BLaER1 treated with 17β-estradiol and CSF1 and Interleukin-3, amounts not matched to agents 10 nM and 100 nM (cell line): Measurements from ENCODE around the gene STAT3.

ENCODE experiments used
- H3K27ac ChIP-seq, 11 experiments: shearing (Covaris generic); formaldehyde crosslinking; 2 replicates each; pipeline ENCODE4 v1.8.1; 2022
- H3K27me3 ChIP-seq, 11 experiments: shearing (Covaris generic); formaldehyde crosslinking; 2 replicates each; pipeline ENCODE4 v1.8.1; 2022
- H3K36me3 ChIP-seq, 11 experiments: shearing (Covaris generic); formaldehyde crosslinking; 2 replicates each; pipeline ENCODE4 v1.8.1; 2022
- H3K4me1 ChIP-seq, 10 experiments: shearing (Covaris generic); formaldehyde crosslinking; 2 replicates each; pipeline ENCODE4 v1.8.1; 2022
- H3K4me2 ChIP-seq, 11 experiments: shearing (Covaris generic); formaldehyde crosslinking; 2 replicates each; pipeline ENCODE4 v1.8.1; 2022
- H3K4me3 ChIP-seq, 10 experiments: shearing (Covaris generic); formaldehyde crosslinking; 2 replicates each; pipeline ENCODE4 v1.8.1; 2022
- H3K9ac ChIP-seq, 11 experiments: shearing (Covaris generic); formaldehyde crosslinking; 2 replicates each; pipeline ENCODE4 v1.8.1; 2022
- H3K9me3 ChIP-seq, 11 experiments: shearing (Covaris generic); formaldehyde crosslinking; replicated peaks in 1 of 11; 2 replicates each; pipeline ENCODE4 v1.8.1; 2022
- H4K20me1 ChIP-seq, 11 experiments: shearing (Covaris generic); formaldehyde crosslinking; 2 replicates each; pipeline ENCODE4 v1.8.1; 2022
- Cebpa-rat ChIP-seq, 11 experiments: shearing (Covaris generic); IDR thresholded peaks; 2 replicates each; pipeline ENCODE4 v1.8.1; 2022

Gene STAT3

DNA sequence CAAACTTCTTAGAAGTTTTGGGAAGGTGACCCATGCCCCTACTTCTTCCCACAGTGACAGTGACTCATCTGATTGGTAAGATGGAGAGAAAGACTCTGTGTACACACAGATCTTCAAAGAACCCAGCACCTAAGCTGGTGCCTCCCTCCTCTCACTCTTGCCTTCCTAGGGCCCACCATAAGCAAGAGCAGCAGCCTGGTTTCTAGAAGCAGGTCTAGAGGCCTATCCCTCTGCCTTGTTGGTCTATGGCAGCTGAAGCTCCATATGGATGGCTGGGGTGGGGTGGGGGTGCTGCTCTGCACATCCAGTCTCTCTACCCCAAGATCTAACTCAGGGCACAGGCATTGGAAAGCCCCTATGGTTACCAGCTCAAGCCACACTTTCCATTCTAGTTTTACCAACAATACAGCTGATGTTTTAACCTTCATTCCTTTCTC, 47.5 kb downstream of the STAT3 start:
- peaks cover 0 to 66% (median 4%) of the 10 kb centered on the region in 11 experiments; a peak in 7 of 22 replicates for H4K20me1 ChIP-seq
- H3K9me3 ChIP-seq = no peaks in the 10 kb centered on the region
- no peak overlapping the region for H3K4me3 ChIP-seq
- H3K36me3 ChIP-seq = peaks cover 62 to 97% (median 91%) of the 10 kb centered on the region in 11 experiments
- no peaks in the 10 kb centered on the region for H3K27me3 ChIP-seq
- TF ChIP-seq Cebpa-rat (IDR thresholded peaks at IDR 0.05) = no peak
- no peak overlapping the region for H3K9ac ChIP-seq
- no peak overlapping the region for H3K4me2 ChIP-seq
- H3K27ac ChIP-seq = no peak overlapping the region
- H3K4me1 ChIP-seq = peaks cover 0 to 17% (median 8%) of the 10 kb centered on the region in 10 experiments; a peak in 11 of 20 replicates

DNA sequence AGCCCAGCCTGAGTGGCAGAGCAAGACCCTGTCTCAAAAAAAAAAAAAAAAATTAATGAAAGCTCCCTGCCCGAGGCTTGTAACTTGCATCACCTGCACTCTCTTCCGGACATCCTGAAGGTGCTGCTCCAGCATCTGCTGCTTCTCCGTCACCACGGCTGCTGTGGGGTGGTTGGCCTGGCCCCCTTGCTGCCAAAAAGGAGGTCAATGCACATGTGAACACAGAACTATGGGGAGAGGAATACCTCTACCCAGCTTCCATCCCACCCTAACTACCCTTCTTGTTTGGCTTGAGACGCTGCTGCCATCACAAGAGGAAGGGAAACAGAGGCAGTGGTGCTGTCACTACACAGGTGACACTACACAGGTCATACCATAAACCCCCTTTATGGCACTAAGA, 49.0 kb downstream of the STAT3 start:
- Histone ChIP-seq H3K27me3 (no peaks in the 10 kb centered on the region), H3K9ac (no peak overlapping the region; a peak in 1 of 22 replicates), H3K36me3 (peaks cover 57 to 97% (median 91%) of the 10 kb centered on the region in 11 experiments), H3K27ac (no peak overlapping the region), H3K4me1 (peaks cover 0 to 17% (median 8%) of the 10 kb centered on the region in 10 experiments; a peak in 11 of 20 replicates), H3K4me3 (no peak overlapping the region), H4K20me1 (peaks cover 0 to 75% (median 4%) of the 10 kb centered on the region in 11 experiments; a peak in 7 of 22 replicates), H3K9me3 (no peaks in the 10 kb centered on the region), H3K4me2 (peak overlapping the region in 4 of 11 experiments; percentile 10 to 58 (median 32); a peak in 4 of 22 replicates)
- no peak for TF ChIP-seq Cebpa-rat (IDR thresholded peaks at IDR 0.05)

DNA sequence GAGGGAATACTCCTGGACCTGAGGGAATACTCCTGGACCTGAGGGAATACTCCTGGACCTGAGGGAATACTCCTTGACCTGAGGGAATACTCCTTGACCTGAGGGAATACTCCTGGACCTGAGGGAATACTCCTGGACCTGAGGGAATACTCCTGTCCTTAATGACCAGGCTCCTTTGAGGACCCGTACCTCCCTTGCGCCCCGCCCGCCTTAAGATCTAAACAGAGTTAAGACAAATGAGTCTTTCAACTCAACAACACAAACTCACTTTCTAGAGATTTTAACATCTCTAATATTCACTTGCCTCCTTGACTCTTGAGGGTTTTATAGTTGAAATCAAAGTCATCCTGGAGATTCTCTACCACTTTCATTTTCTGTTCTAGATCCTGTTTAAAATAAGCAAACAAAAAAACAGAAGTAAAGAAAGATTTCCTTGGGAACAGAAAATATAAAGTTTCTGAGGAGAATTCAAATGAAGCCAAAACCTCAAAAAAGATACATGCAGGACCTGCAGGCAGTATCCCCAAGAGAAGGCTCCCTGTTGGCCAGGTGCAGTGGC, 49.7 kb downstream of the STAT3 start:
- Histone ChIP-seq H3K27ac (no peak overlapping the region), H3K36me3 (peaks cover 56 to 97% (median 91%) of the 10 kb centered on the region in 11 experiments), H3K4me2 (peak overlapping the region in 5 of 11 experiments; percentile 10 to 58 (median 27); a peak in 5 of 22 replicates), H3K9ac (peak overlapping the region in 2 of 11 experiments; percentile 5 to 25; a peak in 1 of 22 replicates), H3K4me3 (no peak overlapping the region), H3K9me3 (no peaks in the 10 kb centered on the region), H3K27me3 (no peaks in the 10 kb centered on the region), H3K4me1 (peaks cover 0 to 17% (median 8%) of the 10 kb centered on the region in 10 experiments; a peak in 11 of 20 replicates), H4K20me1 (peaks cover 0 to 78% (median 4%) of the 10 kb centered on the region in 11 experiments; a peak in 7 of 22 replicates)
- no peak for TF ChIP-seq Cebpa-rat (IDR thresholded peaks at IDR 0.05)

DNA sequence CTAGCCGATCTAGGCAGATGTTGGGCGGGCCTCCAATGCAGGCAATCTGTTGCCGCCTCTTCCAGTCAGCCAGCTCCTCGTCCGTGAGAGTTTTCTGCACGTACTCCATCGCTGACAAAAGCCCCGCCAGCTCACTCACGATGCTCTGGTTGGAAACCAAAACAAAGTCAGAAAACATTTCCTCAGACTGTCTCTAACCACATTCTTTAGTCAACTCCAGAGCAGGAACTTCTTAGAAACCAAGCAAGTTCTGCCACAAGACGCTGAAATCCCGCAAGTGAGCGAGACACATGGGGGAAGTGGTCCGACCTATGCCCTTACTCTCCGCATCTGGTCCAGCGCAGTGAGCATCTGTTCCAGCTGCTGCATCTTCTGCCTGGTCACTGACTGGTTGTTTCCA, 50.8 kb downstream of the STAT3 start:
- Histone ChIP-seq H3K27ac (no peak overlapping the region), H3K9ac (no peak overlapping the region), H3K4me3 (no peak overlapping the region), H3K27me3 (no peaks in the 10 kb centered on the region), H3K4me1 (peaks cover 0 to 12% (median 8%) of the 10 kb centered on the region in 10 experiments; a peak in 11 of 20 replicates), H4K20me1 (peaks cover 0 to 78% (median 4%) of the 10 kb centered on the region in 11 experiments; a peak in 7 of 22 replicates), H3K36me3 (peaks cover 64 to 97% (median 92%) of the 10 kb centered on the region in 11 experiments), H3K9me3 (no peaks in the 10 kb centered on the region), H3K4me2 (no peak overlapping the region)
- TF ChIP-seq Cebpa-rat (IDR thresholded peaks at IDR 0.05) = no peak

DNA sequence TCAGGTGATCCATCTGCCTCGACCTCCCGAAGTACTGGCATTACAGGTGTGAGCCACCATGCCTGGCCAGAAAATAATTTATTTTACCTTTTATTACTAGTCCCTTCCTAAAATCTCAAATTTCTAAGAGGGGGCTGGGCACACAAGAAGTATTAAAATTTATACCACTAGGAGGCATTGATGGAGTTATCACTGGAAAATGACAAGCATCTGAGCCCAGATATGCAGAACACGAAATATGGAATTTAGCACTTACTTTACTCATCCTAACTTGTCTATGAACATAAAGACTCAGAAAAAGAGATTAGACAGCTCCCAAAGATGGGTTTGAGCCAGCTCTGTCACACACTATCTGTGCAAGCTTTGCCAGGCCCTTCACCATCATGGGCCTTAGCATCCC, 53.6 kb downstream of the STAT3 start:
- H3K9ac ChIP-seq = no peak overlapping the region
- H4K20me1 ChIP-seq = peaks cover 0 to 59% (median 0%) of the 10 kb centered on the region in 11 experiments; a peak in 6 of 22 replicates
- H3K9me3 ChIP-seq = no peaks in the 10 kb centered on the region
- TF ChIP-seq Cebpa-rat (IDR thresholded peaks at IDR 0.05) = no peak
- no peak overlapping the region for H3K4me2 ChIP-seq
- H3K4me3 ChIP-seq = no peak overlapping the region
- H3K27ac ChIP-seq = no peak overlapping the region
- H3K4me1 ChIP-seq = peaks cover 0 to 12% (median 8%) of the 10 kb centered on the region in 10 experiments; a peak in 11 of 20 replicates
- H3K36me3 ChIP-seq = peaks cover 77 to 96% (median 90%) of the 10 kb centered on the region in 11 experiments
- no peaks in the 10 kb centered on the region for H3K27me3 ChIP-seq

DNA sequence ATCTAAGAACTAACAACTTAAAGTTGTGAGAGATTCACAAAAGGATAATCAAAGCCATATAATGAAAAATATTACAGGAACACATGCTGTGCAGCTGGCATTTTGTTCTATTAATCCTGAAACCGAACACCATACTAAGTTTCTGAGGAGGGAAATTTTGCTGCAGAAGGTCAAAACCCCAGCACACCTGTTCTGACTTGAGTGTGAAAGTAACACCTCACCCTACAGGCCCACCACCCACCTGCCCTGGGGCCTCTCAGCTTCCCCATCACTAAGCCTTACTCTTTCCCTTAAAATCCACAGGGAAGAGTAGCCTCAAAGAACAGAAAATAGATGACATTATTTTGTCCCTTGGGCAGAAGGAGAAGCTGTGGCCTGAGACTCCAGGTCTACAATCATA, 55.2 kb downstream of the STAT3 start:
- no peak overlapping the region for H3K4me3 ChIP-seq
- no peak for TF ChIP-seq Cebpa-rat (IDR thresholded peaks at IDR 0.05)
- H3K36me3 ChIP-seq = peaks cover 79 to 97% (median 92%) of the 10 kb centered on the region in 11 experiments
- H3K27ac ChIP-seq = no peak overlapping the region
- H3K27me3 ChIP-seq = no peaks in the 10 kb centered on the region
- H3K4me2 ChIP-seq = no peak overlapping the region
- H3K9me3 ChIP-seq = no peaks in the 10 kb centered on the region
- peaks cover 0 to 56% (median 0%) of the 10 kb centered on the region in 11 experiments; a peak in 6 of 22 replicates for H4K20me1 ChIP-seq
- H3K9ac ChIP-seq = no peak overlapping the region
- H3K4me1 ChIP-seq = no peaks in the 10 kb centered on the region

DNA sequence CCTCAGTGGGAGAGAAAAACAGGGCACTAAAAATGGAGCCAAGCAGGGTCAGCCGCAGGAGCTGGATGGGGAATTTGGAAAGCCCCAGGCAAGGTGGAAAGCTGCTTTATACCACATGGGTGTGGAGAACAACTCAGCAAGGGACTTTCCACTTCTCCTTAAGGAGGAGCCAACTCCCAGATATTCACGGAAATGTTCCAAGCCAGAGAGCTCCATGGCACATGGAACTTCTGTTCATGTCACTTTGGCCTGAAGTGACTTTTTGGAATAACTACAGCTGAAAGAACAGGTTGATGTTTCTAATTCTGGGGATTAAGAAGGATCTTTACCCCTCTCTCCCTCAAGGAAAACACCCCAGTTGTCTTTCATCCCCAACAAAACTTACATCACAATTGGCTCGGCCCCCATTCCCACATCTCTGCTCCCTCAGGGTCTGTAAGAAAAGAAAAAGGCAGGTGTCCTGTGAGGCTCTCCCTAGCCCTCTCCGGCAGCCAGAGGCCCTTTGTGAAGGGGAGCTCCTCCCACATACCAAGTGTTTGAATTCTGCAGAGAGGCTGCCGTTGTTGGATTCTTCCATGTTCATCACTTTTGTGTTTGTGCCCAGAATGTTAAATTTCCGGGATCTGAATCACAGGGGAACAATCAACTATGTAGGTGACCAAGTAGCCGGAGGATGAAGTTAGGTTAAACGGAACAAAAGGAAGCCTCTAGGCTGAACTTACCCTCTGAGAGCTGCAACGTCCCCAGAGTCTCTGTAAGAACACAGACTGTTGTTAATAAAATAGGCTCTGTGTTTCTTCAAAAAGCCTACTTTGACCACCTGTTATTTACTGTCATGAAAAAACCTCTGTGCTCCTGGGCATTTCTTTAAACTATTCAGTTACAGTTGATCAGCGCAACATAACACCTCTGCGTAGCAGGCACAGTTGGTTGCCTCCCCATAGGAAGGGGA, 58.9 kb downstream of the STAT3 start:
- Histone ChIP-seq H3K9ac (no peak overlapping the region), H3K4me3 (no peak overlapping the region), H3K4me1 (no peaks in the 10 kb centered on the region)

DNA sequence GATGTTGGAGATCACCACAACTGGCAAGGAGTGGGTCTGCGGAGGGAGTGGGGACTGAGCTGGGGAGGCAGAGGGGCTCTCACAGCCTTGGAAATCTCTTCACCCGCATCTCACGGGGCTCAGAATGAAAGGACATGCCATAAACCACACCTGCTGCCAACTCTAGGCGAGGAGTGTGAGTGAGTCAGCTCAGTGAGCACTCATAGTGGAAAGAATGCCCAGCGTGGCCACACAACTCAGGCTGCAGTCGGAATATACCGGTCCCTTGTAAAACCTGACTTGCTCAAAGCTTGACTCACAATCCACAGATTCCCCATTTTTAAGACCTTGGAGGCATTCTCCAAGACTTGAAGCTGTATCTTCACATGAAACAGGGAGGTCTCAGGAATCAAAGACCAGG, 63.2 kb downstream of the STAT3 start:
- H3K4me2 ChIP-seq = no peak overlapping the region
- peaks cover 0 to 56% (median 4%) of the 10 kb centered on the region in 11 experiments; a peak in 8 of 22 replicates for H4K20me1 ChIP-seq
- peaks cover 8 to 17% (median 12%) of the 10 kb centered on the region in 10 experiments for H3K4me1 ChIP-seq
- H3K27me3 ChIP-seq = no peaks in the 10 kb centered on the region
- H3K27ac ChIP-seq = no peak overlapping the region
- TF ChIP-seq Cebpa-rat (IDR thresholded peaks at IDR 0.05) = no peak
- no peak overlapping the region for H3K9ac ChIP-seq
- peaks cover 32 to 97% (median 82%) of the 10 kb centered on the region in 11 experiments for H3K36me3 ChIP-seq
- H3K4me3 ChIP-seq = no peak overlapping the region
- no peaks in the 10 kb centered on the region for H3K9me3 ChIP-seq

More for the DNA sequence above, 58.9 kb downstream of the STAT3 start:
- Histone ChIP-seq H4K20me1 (peaks cover 0 to 44% (median 0%) of the 10 kb centered on the region in 11 experiments; a peak in 5 of 22 replicates), H3K27ac (no peak overlapping the region), H3K27me3 (no peaks in the 10 kb centered on the region), H3K9me3 (no peaks in the 10 kb centered on the region), H3K4me2 (no peak overlapping the region), H3K36me3 (peaks cover 56 to 98% (median 91%) of the 10 kb centered on the region in 11 experiments)
- TF ChIP-seq Cebpa-rat (IDR thresholded peaks at IDR 0.05) = no peak
